HepG2 (cell line): ENCODE results near the gene RPH3AL. TPM values are rescaled to one million over a fixed set of nuclear protein-coding genes. Genes with fewer than 3 reads are reported as not detected.
A peak's percentile ranks its signal among the peaks of the same experiment; 100 is the strongest.
"Not testable (repeated sequence)": the region's sequence is repeated elsewhere in the genome, so short reads cannot be mapped to it uniquely, and the experiment has no call there.

Experiments used
- ATAC-seq: fragments of 200-7000 bp; cut with Tn5 transposase; 3 replicates; pipeline ENCODE4 v1.9.1; 2020; ENCODE audit warnings: mild to moderate bottlenecking, moderate library complexity
- BruUV-seq: library from RNA; stranded (reverse); fragments of 400-500 nt; replicated peaks from 2 replicates; lab custom pipeline; 2021; lab: Mats Ljungman, UMichigan
- CTCF ChIA-PET: fragments of 300-600 bp; formaldehyde crosslinking; extraction: SDS; loops from one replicate; lab custom pipeline; 2021; ENCODE audit warnings: low total read pairs, inconsistent platforms, low intra/inter-chr PET ratio; lab: Yijun Ruan, JAX
- POLR2A ChIA-PET: fragments of 350-600 bp; sonication (Branson Sonifier 250); formaldehyde crosslinking; loops from one replicate; lab custom pipeline; 2020; ENCODE audit warnings: antibody characterized with exemption, inconsistent platforms; lab: Yijun Ruan, JAX
- DNase-seq: peaks from one replicate; pipeline ENCODE4 v3.0.0-alpha.2; 2015; ENCODE audit warnings: low spot score
- FAIRE-seq: peaks from 3 replicates; lab custom pipeline; 2011; peaks lifted over from hg19 to GRCh38; lab: Jason Lieb, UNC
- H2AFZ ChIP-seq: one replicate; pipeline ENCODE4 v1.6.1; 2011; ENCODE audit warnings: low read length, inconsistent platforms
- H3K27ac ChIP-seq: fragments of 300-600 bp; 3 replicates; pipeline ENCODE4 v1.8.0; 2011; ENCODE audit warnings: mixed run types, mild to moderate bottlenecking, mixed read lengths, low read length, inconsistent platforms; ENCODE audit not compliant: insufficient read depth; ENCODE audit errors: extremely low read length
- H3K27me3 ChIP-seq, 2 experiments: fragments of 200-600 bp in 1 of 2; 2 replicates in 1 of 2; 3 replicates in 1 of 2; pipeline versions ENCODE4 v1.6.0 to v1.8.0; 2011; ENCODE audit warnings: low read length in 2 of 2, mild to moderate bottlenecking in 2 of 2, moderate library complexity in 2 of 2, inconsistent platforms in 1 of 2; ENCODE audit not compliant: insufficient read depth in 2 of 2, control insufficient read depth in 1 of 2
- H3K36me3 ChIP-seq, 2 experiments: fragments of 200-600 bp in 1 of 2; replicated peaks in 1 of 2; 2 replicates in 1 of 2; 3 replicates in 1 of 2; pipeline versions ENCODE4 v1.5.1 to v1.8.0; 2011; ENCODE audit warnings: low read length in 2 of 2, inconsistent platforms in 1 of 2; ENCODE audit not compliant: insufficient read depth in 2 of 2, control insufficient read depth in 1 of 2
- H3K4me1 ChIP-seq: 2 replicates; pipeline ENCODE4 v1.5.1; 2012; ENCODE audit warnings: low read length, inconsistent platforms; ENCODE audit not compliant: insufficient read depth
- H3K4me2 ChIP-seq: 2 replicates; pipeline ENCODE4 v1.6.0; 2011; ENCODE audit warnings: low read depth, low read length, inconsistent platforms
- H3K4me3 ChIP-seq, 3 experiments: fragments of 200-600 bp in 1 of 3; sonication (generic), shearing (Covaris generic) in 1 of 3; replicated peaks in 1 of 3; 2 replicates each; pipeline ENCODE4 v1.5.1; 2011 to 2016; ENCODE audit warnings: low read length in 3 of 3, inconsistent platforms in 2 of 3, low read depth in 2 of 3, mild to moderate bottlenecking in 2 of 3, control low read depth in 1 of 3, mixed read lengths in 1 of 3; ENCODE audit not compliant: insufficient read depth in 1 of 3
- H3K79me2 ChIP-seq: one replicate; pipeline ENCODE4 v1.6.1; 2011; ENCODE audit warnings: low read length, inconsistent platforms; ENCODE audit not compliant: insufficient read depth
- H3K9ac ChIP-seq: 2 replicates; pipeline ENCODE4 v1.6.0; 2011; ENCODE audit warnings: mild to moderate bottlenecking, low read depth, low read length, inconsistent platforms; ENCODE audit not compliant: insufficient read depth
- H3K9me3 ChIP-seq: 2 replicates; pipeline ENCODE4 v1.5.1; 2012; ENCODE audit warnings: mild to moderate bottlenecking, low read length
- H4K20me1 ChIP-seq: 2 replicates; pipeline ENCODE4 v1.6.0; 2011; ENCODE audit warnings: inconsistent platforms, mild to moderate bottlenecking, low read length, moderate library complexity; ENCODE audit not compliant: insufficient read depth
- AGO2 ChIP-seq: fragments of 200-400 bp; formaldehyde crosslinking; optimal IDR thresholded peaks from 2 replicates; pipeline ENCODE3; 2017; ENCODE audit warnings: mild to moderate bottlenecking, low read depth, low read length, moderate library complexity
- ZNF296 ChIP-seq: sonication (generic); formaldehyde crosslinking; conservative IDR thresholded peaks from 2 replicates; pipeline ENCODE4 v1.5.0; 2020; ENCODE audit warnings: mild to moderate bottlenecking, missing genetic modification reagents
- WGBS: methylation state at CpG from one replicate; pipeline ENCODE4 v1.1.6; 2017; ENCODE audit warnings: low lambda C conversion rate; 5-methylcytosine and 5-hydroxymethylcytosine counted together
- in situ Hi-C: cut with HindIII; loops from 2 replicates; pipeline ENCODE4 v1.10.0; 2017; ENCODE audit warnings: low pct_unique_long_range_greater_than_20kb; ENCODE audit not compliant: extremely low pct_ligation_motif_present
- intact Hi-C: fragments of 100-400 bp; cut with micrococcal nuclease; formaldehyde crosslinking; loops from one replicate; pipeline ENCODE4 v1.10.0; 2022; ENCODE audit not compliant: unreplicated experiment
- polyA plus RNA-seq, 8 experiments: library from polyadenylated mRNA; depleted of rRNA in 3 of 8; stranded (reverse) in 7 of 8; unstranded in 1 of 8; fragments of >200 nt; fragmentation: Illumina TruSeq in 4 of 8; extraction: Trizol in 4 of 8; gene quantifications; 2 replicates each; pipeline versions ENCODE4 v1.2.1 to v1.2.3, GENCODE V29; 2011 to 2016; ENCODE audit warnings: low read depth in 4 of 8, missing spikeins in 1 of 8, mixed read lengths in 1 of 8; ENCODE audit not compliant: insufficient read depth in 1 of 8
- total RNA-seq, 5 experiments: library from RNA; depleted of rRNA; stranded (reverse); fragments of >200 nt; fragmentation: Illumina TruSeq; extraction: Trizol; gene quantifications; 2 replicates each; pipeline ENCODE4 v1.2.3, GENCODE V29; 2016; ENCODE audit warnings: low read depth in 1 of 5

RPH3AL gene
- total and polyA plus RNA-seq, 2 of the 13 experiments (the other 11 are each of a cell fraction or from before 2014, with no cell fraction given), result 7.8 to 16.4 TPM

- DNase-seq, result no peak
- Histone ChIP-seq H3K9me3 (no peaks in the 10 kb centered on the region), H3K4me2 (no peak overlapping the region), H4K20me1 (0 out of 2 replicates have a peak, but pooled peaks cover 3% of the 10 kb centered on the region), H3K79me2 (no peaks in the 10 kb centered on the region), H3K9ac (no peak overlapping the region), H2AFZ (no peak overlapping the region), H3K27ac (no peak overlapping the region), H3K36me3 (no peaks in the 10 kb centered on the region; a peak in 3 of 5 replicates), H3K27me3 (no peaks in the 10 kb centered on the region), H3K4me3 (no peak overlapping the region), H3K4me1 (no peaks in the 10 kb centered on the region)
- CTCF ChIA-PET, result no interaction called here
- POLR2A ChIA-PET, result no interaction called here
- BruUV-seq, result no TSS peak
- FAIRE-seq, result no peak
- no peak for ATAC-seq
- TF ChIP-seq ZNF296 (no peak), AGO2 (peak; percentile 40)
- intact Hi-C loops, result no loop called here
- in situ Hi-C loops, result no loop called here
- WGBS, result 92% methylated on average over 19 of the region's 28 CpGs
Measured at GRCh38 chr17:273981-274832, 78.4 kb downstream of the RPH3AL start.

GRCh38 chr17:272856-273255 is 79.8 kb downstream of the RPH3AL start:
- POLR2A ChIA-PET, H3K9me3 ChIP-seq, H3K79me2 ChIP-seq, H3K4me2 ChIP-seq, H3K36me3 ChIP-seq, H3K27me3 ChIP-seq, CTCF ChIA-PET, ATAC-seq, H3K9ac ChIP-seq, BruUV-seq, H4K20me1 ChIP-seq, H3K4me1 ChIP-seq, intact Hi-C loops, H3K4me3 ChIP-seq, DNase-seq, H2AFZ ChIP-seq, FAIRE-seq, in situ Hi-C loops, H3K27ac ChIP-seq: not testable (repeated sequence)
- 86% methylated on average over 23 of the region's 26 CpGs for whole genome bisulfite sequencing

GRCh38 chr17:271928-272623 is 80.5 kb downstream of the RPH3AL start:
- H3K4me1 ChIP-seq, H3K27me3 ChIP-seq, H3K79me2 ChIP-seq, H4K20me1 ChIP-seq, H3K4me3 ChIP-seq, H3K36me3 ChIP-seq, BruUV-seq, H3K27ac ChIP-seq, POLR2A ChIA-PET, H2AFZ ChIP-seq, ATAC-seq, DNase-seq, H3K9me3 ChIP-seq, in situ Hi-C loops, CTCF ChIA-PET, H3K4me2 ChIP-seq, intact Hi-C loops, FAIRE-seq, H3K9ac ChIP-seq: not testable (repeated sequence)
- 94% methylated on average over 4 of the region's 4 CpGs for WGBS
